Gastroesophageal sphincter (tissue), 3 donors: ENCODE results near the gene SMC4.

Source experiments
- EP300 ChIP-seq: sonication (generic); formaldehyde crosslinking; IDR thresholded peaks from one replicate; pipeline ENCODE4 v1.6.1; 2017; ENCODE audit warnings: antibody characterized with exemption, mild to moderate bottlenecking
- POLR2A ChIP-seq, 2 donors: fragments of 450-650 bp; IDR thresholded peaks; one replicate each; pipeline ENCODE4 v1.6.1; 2017; ENCODE audit warnings: antibody characterized with exemption in 2 of 2, mild to moderate bottlenecking in 2 of 2, moderate library complexity in 1 of 2
- POLR2AphosphoS5 ChIP-seq: sonication (generic); formaldehyde crosslinking; IDR thresholded peaks from one replicate; pipeline ENCODE4 v1.6.1; 2017; ENCODE audit warnings: antibody characterized with exemption
- TF ChIP-seq, protein P1 (sequence below), 4 experiments: fragments of 200-600 bp in 2 of 4; fragments of 450-650 bp in 2 of 4; sonication (generic) in 1 of 4; IDR thresholded peaks; one replicate each; pipeline ENCODE4 v1.5.1; 2017 to 2019; ENCODE audit warnings: antibody characterized with exemption in 4 of 4, mild to moderate bottlenecking in 2 of 4, moderate library complexity in 2 of 4

DNA sequence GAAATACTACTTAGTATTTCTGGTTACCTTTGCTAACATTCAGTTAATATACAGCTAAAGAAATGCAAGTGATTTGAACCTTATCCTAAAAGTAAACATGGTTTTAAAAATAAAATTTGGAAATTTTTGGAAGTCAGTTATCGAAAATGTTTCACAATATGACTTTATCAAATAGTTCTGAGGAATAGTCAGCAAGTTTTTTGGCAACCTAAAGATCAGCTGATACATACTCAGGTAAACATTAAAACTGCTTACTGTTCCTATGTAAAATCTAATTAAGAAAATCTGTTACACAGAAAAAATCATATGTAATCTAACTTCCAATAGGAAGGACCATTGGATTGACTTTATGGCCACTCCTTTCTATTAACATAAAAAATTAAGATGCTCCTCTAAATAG, 24.5 kb upstream of the SMC4 start:
- TF ChIP-seq, protein P1, sequence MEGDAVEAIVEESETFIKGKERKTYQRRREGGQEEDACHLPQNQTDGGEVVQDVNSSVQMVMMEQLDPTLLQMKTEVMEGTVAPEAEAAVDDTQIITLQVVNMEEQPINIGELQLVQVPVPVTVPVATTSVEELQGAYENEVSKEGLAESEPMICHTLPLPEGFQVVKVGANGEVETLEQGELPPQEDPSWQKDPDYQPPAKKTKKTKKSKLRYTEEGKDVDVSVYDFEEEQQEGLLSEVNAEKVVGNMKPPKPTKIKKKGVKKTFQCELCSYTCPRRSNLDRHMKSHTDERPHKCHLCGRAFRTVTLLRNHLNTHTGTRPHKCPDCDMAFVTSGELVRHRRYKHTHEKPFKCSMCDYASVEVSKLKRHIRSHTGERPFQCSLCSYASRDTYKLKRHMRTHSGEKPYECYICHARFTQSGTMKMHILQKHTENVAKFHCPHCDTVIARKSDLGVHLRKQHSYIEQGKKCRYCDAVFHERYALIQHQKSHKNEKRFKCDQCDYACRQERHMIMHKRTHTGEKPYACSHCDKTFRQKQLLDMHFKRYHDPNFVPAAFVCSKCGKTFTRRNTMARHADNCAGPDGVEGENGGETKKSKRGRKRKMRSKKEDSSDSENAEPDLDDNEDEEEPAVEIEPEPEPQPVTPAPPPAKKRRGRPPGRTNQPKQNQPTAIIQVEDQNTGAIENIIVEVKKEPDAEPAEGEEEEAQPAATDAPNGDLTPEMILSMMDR (IDR thresholded peaks at IDR 0.05) = no peak
- no peak for TF ChIP-seq POLR2A (IDR thresholded peaks at IDR 0.05)
- no peak for TF ChIP-seq POLR2AphosphoS5
- TF ChIP-seq EP300 = no peak
